NT2/D1 (cell line): ENCODE measurements around the gene ZNF652.

ENCODE experiments used
- SUZ12 ChIP-seq: IDR thresholded peaks from 2 replicates; pipeline ENCODE4 v1.6.1; 2011; ENCODE audit not compliant: insufficient read length, insufficient read depth; ENCODE audit errors: extremely low read depth
- YY1 ChIP-seq: IDR thresholded peaks from 2 replicates; pipeline ENCODE4 v1.6.1; 2011; ENCODE audit not compliant: insufficient read length, insufficient read depth
- ZNF274 ChIP-seq: IDR thresholded peaks from 2 replicates; pipeline ENCODE4 v1.6.1; 2011; ENCODE audit warnings: mild to moderate bottlenecking, low read depth, low read length

- TF ChIP-seq ZNF274, result no peak
- TF ChIP-seq SUZ12, result no peak
- no peak for TF ChIP-seq YY1
Measured at GRCh38 chr17:49312722-49313121, 49.3 kb downstream of the ZNF652 start.
